ENCODE data around the gene HSBP1L1.
A peak's percentile ranks its signal among the peaks of the same experiment; 100 is the strongest.

The HSBP1L1 gene

GRCh38 chr18:79930020-79930642, 34.3 kb upstream of the HSBP1L1 start:
- DNase-seq (ENCODE audit: low read depth) = no peak

GRCh38 chr18:79931475-79931874, 33.0 kb upstream of the HSBP1L1 start:
- no peak for DNase-seq (ENCODE audit: low read depth)

GRCh38 chr18:79932907-79933306, 31.5 kb upstream of the HSBP1L1 start:
- no peak for DNase-seq (ENCODE audit: low read depth)

GRCh38 chr18:79933765-79934164, 30.7 kb upstream of the HSBP1L1 start:
- peak; percentile 34 for DNase-seq (ENCODE audit: low read depth)

- no peak for DNase-seq (ENCODE audit: low read depth)
Measured at GRCh38 chr18:79934311-79935097, 29.9 kb upstream of the HSBP1L1 start.

GRCh38 chr18:79935098-79935480, 29.4 kb upstream of the HSBP1L1 start:
- no peak for DNase-seq (ENCODE audit: low read depth)

- DNase-seq (ENCODE audit: low read depth) = no peak
Measured at GRCh38 chr18:79935499-79935898, 28.9 kb upstream of the HSBP1L1 start.

GRCh38 chr18:79935925-79936324, 28.5 kb upstream of the HSBP1L1 start:
- DNase-seq (ENCODE audit: low read depth) = no peak

GRCh38 chr18:79936641-79937040, 27.8 kb upstream of the HSBP1L1 start:
- no peak for DNase-seq (ENCODE audit: low read depth)

GRCh38 chr18:79937103-79937860, 27.2 kb upstream of the HSBP1L1 start:
- no peak for DNase-seq (ENCODE audit: low read depth)

GRCh38 chr18:79938196-79938595, 26.2 kb upstream of the HSBP1L1 start:
- DNase-seq (ENCODE audit: low read depth) = no peak

GRCh38 chr18:79939096-79939495, 25.3 kb upstream of the HSBP1L1 start:
- no peak for DNase-seq (ENCODE audit: low read depth)

GRCh38 chr18:79940126-79940813, 24.2 kb upstream of the HSBP1L1 start:
- DNase-seq (ENCODE audit: low read depth) = no peak

- no peak for DNase-seq (ENCODE audit: low read depth)
Measured at GRCh38 chr18:79940814-79941472, 23.5 kb upstream of the HSBP1L1 start.

GRCh38 chr18:79941473-79942119, 22.8 kb upstream of the HSBP1L1 start:
- no peak for DNase-seq (ENCODE audit: low read depth)

GRCh38 chr18:79942211-79942610, 22.2 kb upstream of the HSBP1L1 start:
- DNase-seq (ENCODE audit: low read depth) = no peak

- DNase-seq (ENCODE audit: low read depth) = no peak
Measured at GRCh38 chr18:79942786-79943607, 21.4 kb upstream of the HSBP1L1 start.

GRCh38 chr18:79943608-79944125, 20.8 kb upstream of the HSBP1L1 start:
- DNase-seq (ENCODE audit: low read depth) = no peak

GRCh38 chr18:79944126-79944731, 20.2 kb upstream of the HSBP1L1 start:
- no peak for DNase-seq (ENCODE audit: low read depth)

GRCh38 chr18:79944746-79945117, 19.7 kb upstream of the HSBP1L1 start:
- no peak for DNase-seq (ENCODE audit: low read depth)
